CD4-positive, alpha-beta T cell (primary cell): ENCODE measurements around the gene NRF1. TPM values are rescaled to one million over a fixed set of nuclear protein-coding genes. Genes with fewer than 3 reads are reported as not detected.

Experiments
- ATAC-seq: fragments of 200-7000 bp; cut with Tn5 transposase; one replicate; pipeline ENCODE4 v1.10.0; 2022; ENCODE audit warnings: mild to moderate bottlenecking; ENCODE audit not compliant: poor library complexity
- CTCF ChIA-PET: fragments of 350-600 bp; sonication (Branson Sonifier 250); formaldehyde crosslinking; loops from one replicate; lab custom pipeline; 2021; ENCODE audit warnings: antibody characterized with exemption, inconsistent platforms; lab: Charles Lee
- POLR2A ChIA-PET: fragments of 350-600 bp; sonication (Branson Sonifier 250); formaldehyde crosslinking; loops from one replicate; lab custom pipeline; 2021; ENCODE audit warnings: antibody characterized with exemption, inconsistent platforms; lab: Charles Lee
- DNase-seq, 14 experiments: peaks; one replicate each; pipeline ENCODE4 v3.0.0-alpha.2; 2013 to 2020; ENCODE audit warnings: mixed read lengths in 2 of 14
- H3K27ac ChIP-seq, 2 donors: one replicate each; pipeline versions ENCODE4 v1.5.1 to v1.7.0; 2013; ENCODE audit warnings: low read length in 2 of 2, low read depth in 1 of 2, mild to moderate bottlenecking in 1 of 2
- H3K27me3 ChIP-seq, 2 experiments: 1 replicate in 1 of 2; 2 replicates in 1 of 2; pipeline versions ENCODE4 v1.6.1 to v1.7.0; 2013; ENCODE audit warnings: low read length in 2 of 2, control low read depth in 1 of 2, mild to moderate bottlenecking in 1 of 2, moderate library complexity in 1 of 2; ENCODE audit not compliant: insufficient read depth in 2 of 2, control insufficient read depth in 1 of 2
- H3K36me3 ChIP-seq: one replicate; pipeline ENCODE4 v1.6.1; 2013; ENCODE audit warnings: low read length, control low read depth; ENCODE audit not compliant: insufficient read depth
- H3K4me1 ChIP-seq: one replicate; pipeline ENCODE4 v1.6.1; 2013; ENCODE audit warnings: low read length, control low read depth; ENCODE audit not compliant: insufficient read depth
- H3K4me3 ChIP-seq: one replicate; pipeline ENCODE4 v1.5.1; 2013; ENCODE audit warnings: mild to moderate bottlenecking, low read length, moderate library complexity
- H3K9me3 ChIP-seq, 2 experiments: 1 replicate in 1 of 2; 2 replicates in 1 of 2; pipeline versions ENCODE4 v1.6.1 to v1.7.0; 2013; ENCODE audit warnings: low read length in 2 of 2, mild to moderate bottlenecking in 2 of 2, control low read depth in 1 of 2, moderate library complexity in 1 of 2; ENCODE audit not compliant: control insufficient read depth in 1 of 2, insufficient read depth in 1 of 2
- H3K27ac Mint-ChIP-seq: one replicate; pipeline ENCODE4 v1.8.0; 2020; ENCODE audit warnings: mixed read lengths
- H3K27me3 Mint-ChIP-seq: one replicate; pipeline ENCODE4 v1.8.0; 2021; ENCODE audit warnings: mixed read lengths
- H3K36me3 Mint-ChIP-seq: one replicate; pipeline ENCODE4 v1.8.0; 2021; ENCODE audit warnings: low read depth, mixed read lengths
- H3K4me1 Mint-ChIP-seq: one replicate; pipeline ENCODE4 v1.8.0; 2021; ENCODE audit warnings: low read depth, mixed read lengths
- H3K4me3 Mint-ChIP-seq: one replicate; pipeline ENCODE4 v1.8.0; 2020; ENCODE audit warnings: mild to moderate bottlenecking, mixed read lengths
- H3K9me3 Mint-ChIP-seq: one replicate; pipeline ENCODE4 v1.8.0; 2020; ENCODE audit warnings: mixed read lengths
- intact Hi-C, 2 experiments: fragments of 100-400 bp; cut with DNase I in 1 of 2; cut with micrococcal nuclease in 1 of 2; formaldehyde crosslinking; loops; one replicate each; pipeline versions ENCODE4 v1.15.1 to v1.9.0; 2023 to 2025; cut with DNase I, micrococcal nuclease
- total RNA-seq, 174 experiments: library from RNA in 2 of 174; stranded (reverse) in 2 of 174; gene quantifications; one replicate each; pipeline ENCODE4 v1.2.3 and lab custom pipeline; 2021 to 2026
- TF ChIP-seq, protein P1 (sequence below): fragments of 200-600 bp; IDR thresholded peaks from one replicate; pipeline ENCODE4 v1.8.0; 2022; ENCODE audit warnings: antibody characterized with exemption, mild to moderate bottlenecking

NRF1 gene
- total RNA-seq, 2 experiments from 2014 or later = 35.4 to 36.1 TPM

DNA sequence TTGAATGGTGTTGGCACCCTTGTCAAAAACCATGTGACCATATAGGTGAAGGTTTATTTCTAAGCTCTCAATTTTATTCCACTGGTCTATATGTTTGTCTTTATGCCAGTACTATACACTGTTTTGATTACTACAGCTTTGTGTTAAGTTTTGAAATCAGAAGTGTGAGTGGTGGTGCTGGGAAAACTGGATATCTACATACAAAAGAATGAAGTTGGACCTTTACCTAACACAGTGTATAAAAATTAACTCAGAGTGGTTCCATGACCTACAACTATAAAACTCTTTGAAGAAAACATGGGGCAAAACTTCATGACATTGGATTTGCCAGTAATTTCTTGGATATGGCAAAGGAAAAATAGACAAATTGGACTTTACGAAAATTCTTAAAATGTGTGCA lies 112.2 kb downstream of the NRF1 start:
- Mint-ChIP-seq H3K9me3 (no peaks in the 10 kb centered on the region), H3K27me3 (no peaks in the 10 kb centered on the region), H3K4me3 (no peak overlapping the region), H3K36me3 (peaks cover 86% of the 10 kb centered on the region), H3K4me1 (no peaks in the 10 kb centered on the region), H3K27ac (no peak overlapping the region)
- TF ChIP-seq, protein P1, sequence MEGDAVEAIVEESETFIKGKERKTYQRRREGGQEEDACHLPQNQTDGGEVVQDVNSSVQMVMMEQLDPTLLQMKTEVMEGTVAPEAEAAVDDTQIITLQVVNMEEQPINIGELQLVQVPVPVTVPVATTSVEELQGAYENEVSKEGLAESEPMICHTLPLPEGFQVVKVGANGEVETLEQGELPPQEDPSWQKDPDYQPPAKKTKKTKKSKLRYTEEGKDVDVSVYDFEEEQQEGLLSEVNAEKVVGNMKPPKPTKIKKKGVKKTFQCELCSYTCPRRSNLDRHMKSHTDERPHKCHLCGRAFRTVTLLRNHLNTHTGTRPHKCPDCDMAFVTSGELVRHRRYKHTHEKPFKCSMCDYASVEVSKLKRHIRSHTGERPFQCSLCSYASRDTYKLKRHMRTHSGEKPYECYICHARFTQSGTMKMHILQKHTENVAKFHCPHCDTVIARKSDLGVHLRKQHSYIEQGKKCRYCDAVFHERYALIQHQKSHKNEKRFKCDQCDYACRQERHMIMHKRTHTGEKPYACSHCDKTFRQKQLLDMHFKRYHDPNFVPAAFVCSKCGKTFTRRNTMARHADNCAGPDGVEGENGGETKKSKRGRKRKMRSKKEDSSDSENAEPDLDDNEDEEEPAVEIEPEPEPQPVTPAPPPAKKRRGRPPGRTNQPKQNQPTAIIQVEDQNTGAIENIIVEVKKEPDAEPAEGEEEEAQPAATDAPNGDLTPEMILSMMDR = no peak
- no peak overlapping the region for H3K27ac ChIP-seq
- H3K36me3 ChIP-seq = peaks cover 74% of the 10 kb centered on the region
- H3K4me3 ChIP-seq = no peak overlapping the region
- DNase-seq (no peak), ATAC-seq (no peak)
- H3K4me1 ChIP-seq = no peaks in the 10 kb centered on the region
- H3K9me3 ChIP-seq = no peaks in the 10 kb centered on the region
- ChIA-PET POLR2A (no interaction called here), CTCF (no interaction called here)
- intact Hi-C loops = no loop called here
- no peaks in the 10 kb centered on the region for H3K27me3 ChIP-seq

DNA sequence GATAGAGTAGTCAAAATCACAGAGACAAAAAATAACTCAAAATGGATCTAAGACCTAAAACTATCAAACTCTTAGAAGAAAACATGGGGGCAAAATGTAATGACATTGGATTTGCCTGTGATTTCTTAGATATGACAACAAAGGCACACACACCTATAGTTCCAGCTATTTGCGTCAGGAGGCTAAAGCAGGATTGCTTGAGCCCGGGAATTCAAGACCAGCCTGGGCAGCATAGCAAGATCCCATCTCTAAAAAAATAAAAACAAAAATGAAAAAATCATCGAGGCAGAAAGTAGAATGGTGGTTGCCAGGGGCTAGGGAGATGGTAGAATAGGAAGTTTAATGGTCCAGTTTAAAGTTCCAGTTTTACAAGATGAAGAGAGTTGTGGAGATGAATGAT lies 113.3 kb downstream of the NRF1 start:
- Mint-ChIP-seq H3K9me3 (no peaks in the 10 kb centered on the region), H3K27me3 (no peaks in the 10 kb centered on the region), H3K27ac (no peak overlapping the region), H3K4me1 (no peaks in the 10 kb centered on the region), H3K4me3 (no peak overlapping the region), H3K36me3 (peaks cover 86% of the 10 kb centered on the region)
- ATAC-seq = no peak
- no peaks in the 10 kb centered on the region for H3K27me3 ChIP-seq
- no peak overlapping the region for H3K27ac ChIP-seq
- intact Hi-C loops = no loop called here
- ChIA-PET POLR2A (no interaction called here), CTCF (no interaction called here)
- H3K4me1 ChIP-seq = no peaks in the 10 kb centered on the region
- TF ChIP-seq, protein P1 = no peak
- peaks cover 74% of the 10 kb centered on the region for H3K36me3 ChIP-seq
- no peaks in the 10 kb centered on the region for H3K9me3 ChIP-seq
- DNase-seq = no peak
- H3K4me3 ChIP-seq = no peak overlapping the region

DNA sequence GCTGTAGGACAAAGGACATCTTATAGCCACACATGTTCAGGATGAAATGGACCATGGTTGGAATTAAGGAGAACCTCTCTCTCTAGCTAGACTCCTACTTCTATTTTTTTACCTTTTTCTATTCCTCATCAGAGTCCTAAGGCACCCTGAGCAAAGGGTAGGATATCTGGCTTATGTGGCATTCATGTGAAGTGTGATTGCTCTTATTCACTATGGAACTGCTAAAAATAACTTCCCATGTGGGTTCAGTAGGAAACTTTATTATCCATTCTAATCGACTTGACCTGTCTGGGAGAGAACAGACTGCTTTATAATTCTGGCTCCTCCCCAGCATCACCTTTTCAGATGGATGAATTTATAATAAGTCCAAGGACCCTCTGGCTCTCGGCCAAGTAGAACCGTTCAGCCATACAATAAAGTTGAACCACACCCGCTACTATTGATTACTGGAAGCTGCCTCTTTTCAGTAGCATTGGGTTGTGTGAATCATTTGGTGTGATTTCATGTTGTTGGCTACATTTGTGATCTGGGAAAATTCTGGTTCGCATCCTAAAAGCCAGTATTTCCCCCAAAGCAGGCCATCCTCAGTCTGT lies 117.5 kb downstream of the NRF1 start:
- Histone ChIP-seq H3K9me3 (no peaks in the 10 kb centered on the region), H3K4me1 (no peaks in the 10 kb centered on the region), H3K27ac (no peak overlapping the region), H3K36me3 (peaks cover 82% of the 10 kb centered on the region), H3K27me3 (no peaks in the 10 kb centered on the region), H3K4me3 (no peak overlapping the region)
- DNase-seq (no peak), ATAC-seq (no peak)
- Mint-ChIP-seq H3K9me3 (no peaks in the 10 kb centered on the region), H3K27me3 (no peaks in the 10 kb centered on the region), H3K4me1 (no peaks in the 10 kb centered on the region), H3K27ac (no peak overlapping the region), H3K4me3 (no peak overlapping the region), H3K36me3 (peaks cover 90% of the 10 kb centered on the region)
- ChIA-PET CTCF (no interaction called here), POLR2A (no interaction called here)
- TF ChIP-seq, protein P1 = no peak
- intact Hi-C loops = no loop called here
